RCC 7860 (cell line): ENCODE data around the gene KDM4C.

Source experiments
- DNase-seq: peaks from one replicate; pipeline ENCODE4 v3.0.0-alpha.2; 2015; ENCODE audit warnings: low spot score
- FAIRE-seq: peaks from 2 replicates; lab custom pipeline; 2012; peaks lifted over from hg19 to GRCh38; lab: Jason Lieb, UNC

KDM4C gene

GRCh38 chr9:7085357-7085756 is 327.6 kb downstream of the KDM4C start:
- FAIRE-seq, result no peak
- DNase-seq, result no peak

- DNase-seq, result no peak
- FAIRE-seq, result no peak
Measured at GRCh38 chr9:7086389-7086788, 328.6 kb downstream of the KDM4C start.

- FAIRE-seq, result no peak
Measured at GRCh38 chr9:7088611-7089010, 330.8 kb downstream of the KDM4C start.

GRCh38 chr9:7089406-7090193 is 331.8 kb downstream of the KDM4C start:
- no peak for DNase-seq
- FAIRE-seq, result no peak

More at GRCh38 chr9:7088611-7089010, 330.8 kb downstream of the KDM4C start:
- DNase-seq, result no peak

GRCh38 chr9:7093040-7093439 is 335.3 kb downstream of the KDM4C start:
- no peak for FAIRE-seq
- no peak for DNase-seq

- FAIRE-seq, result no peak
- DNase-seq, result no peak
Measured at GRCh38 chr9:7094052-7094451, 336.3 kb downstream of the KDM4C start.

- DNase-seq (no peak), FAIRE-seq (no peak)
Measured at GRCh38 chr9:7094576-7094975, 336.8 kb downstream of the KDM4C start.

- FAIRE-seq (no peak), DNase-seq (no peak)
Measured at GRCh38 chr9:7095058-7095457, 337.3 kb downstream of the KDM4C start.

- DNase-seq (no peak), FAIRE-seq (no peak)
Measured at GRCh38 chr9:7097040-7097715, 339.4 kb downstream of the KDM4C start.

GRCh38 chr9:7097785-7098752 is 340.3 kb downstream of the KDM4C start:
- FAIRE-seq (no peak), DNase-seq (no peak)

- DNase-seq (no peak), FAIRE-seq (no peak)
Measured at GRCh38 chr9:7103367-7103766, 345.6 kb downstream of the KDM4C start.

GRCh38 chr9:7103771-7104170 is 346.0 kb downstream of the KDM4C start:
- DNase-seq (peak; percentile 7), FAIRE-seq (no peak)

- no peak for DNase-seq
Measured at GRCh38 chr9:7104625-7105024, 346.9 kb downstream of the KDM4C start.

GRCh38 chr9:7105095-7105494 is 347.3 kb downstream of the KDM4C start:
- FAIRE-seq (no peak), DNase-seq (no peak)

More at GRCh38 chr9:7104625-7105024, 346.9 kb downstream of the KDM4C start:
- FAIRE-seq, result no peak

GRCh38 chr9:7108936-7109335 is 351.2 kb downstream of the KDM4C start:
- no peak for FAIRE-seq
- DNase-seq, result no peak

- FAIRE-seq (no peak), DNase-seq (no peak)
Measured at GRCh38 chr9:7111413-7111812, 353.6 kb downstream of the KDM4C start.

- FAIRE-seq (no peak), DNase-seq (no peak)
Measured at GRCh38 chr9:7115606-7116005, 357.8 kb downstream of the KDM4C start.

GRCh38 chr9:7117676-7118561 is 360.1 kb downstream of the KDM4C start:
- no peak for FAIRE-seq
- no peak for DNase-seq

- DNase-seq, result no peak
- FAIRE-seq, result no peak
Measured at GRCh38 chr9:7118633-7119032, 360.9 kb downstream of the KDM4C start.

GRCh38 chr9:7119612-7120011 is 361.8 kb downstream of the KDM4C start:
- FAIRE-seq, result no peak

More at GRCh38 chr9:7119612-7120011, 361.8 kb downstream of the KDM4C start:
- no peak for DNase-seq
